ENCODE measurements around the gene PIK3R3. TPM values are rescaled to one million over a fixed set of nuclear protein-coding genes. Genes with fewer than 3 reads are reported as not detected.
A peak's percentile ranks its signal among the peaks of the same experiment; 100 is the strongest.

Gene PIK3R3
- total RNA-seq, 2 donors from 2014 or later, result 6.2 to 12.9 TPM

DNA sequence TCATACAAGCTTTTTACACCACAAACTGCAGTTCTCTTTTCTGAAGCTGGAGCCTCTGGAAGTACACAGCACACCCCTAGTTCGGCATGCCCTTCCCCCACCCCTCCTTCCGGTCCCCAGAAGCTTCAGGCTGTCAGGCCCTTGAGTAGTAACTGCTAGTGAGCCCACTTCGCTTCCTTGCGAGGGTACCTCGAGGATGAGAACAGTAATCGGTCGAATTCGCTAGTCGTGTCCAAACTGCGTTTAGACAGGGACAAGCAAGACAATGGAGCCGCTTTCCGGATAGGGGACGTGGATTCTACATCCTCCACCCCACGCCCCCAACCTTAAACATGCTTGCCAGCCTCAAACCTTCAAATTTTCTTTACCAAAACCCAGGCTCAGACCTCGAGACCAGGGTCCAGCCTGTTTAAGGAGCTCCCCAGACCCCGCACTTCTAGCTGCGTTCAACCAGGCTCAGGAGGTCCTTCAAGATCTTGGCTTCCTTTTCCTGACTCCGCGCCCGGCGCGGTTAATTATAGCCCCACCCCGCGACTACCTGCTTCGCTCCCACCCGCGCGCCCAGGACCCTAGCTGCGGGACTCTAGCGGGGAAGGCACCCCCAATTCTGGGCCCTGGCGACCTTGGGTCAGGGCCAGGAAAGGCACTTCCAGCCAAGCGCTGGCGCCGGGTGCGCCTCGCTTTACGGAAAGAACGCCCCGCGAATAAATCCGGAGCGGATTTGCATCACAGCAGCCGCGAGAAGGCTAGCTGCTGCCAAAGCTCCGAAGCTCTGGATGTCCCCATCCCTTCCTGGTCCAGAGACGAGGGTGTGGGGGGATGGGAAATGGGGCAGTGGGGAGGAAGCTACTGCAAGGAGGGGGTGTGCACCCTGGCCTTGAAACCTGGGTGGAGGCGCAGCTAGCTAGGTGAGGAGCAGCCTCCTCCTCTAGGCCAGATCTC, 34.4 kb upstream of the PIK3R3 start:
- DNase-seq (peak in 2 of 4 donors; percentile 26 to 48), ATAC-seq (peak; percentile 51)
- intact Hi-C loops (cut with DNase I), result no loop called here
- 14 to 23% methylated on average over 17 to 47 of the region's 47 CpGs for WGBS, 2 donors
- TF ChIP-seq, protein P1, sequence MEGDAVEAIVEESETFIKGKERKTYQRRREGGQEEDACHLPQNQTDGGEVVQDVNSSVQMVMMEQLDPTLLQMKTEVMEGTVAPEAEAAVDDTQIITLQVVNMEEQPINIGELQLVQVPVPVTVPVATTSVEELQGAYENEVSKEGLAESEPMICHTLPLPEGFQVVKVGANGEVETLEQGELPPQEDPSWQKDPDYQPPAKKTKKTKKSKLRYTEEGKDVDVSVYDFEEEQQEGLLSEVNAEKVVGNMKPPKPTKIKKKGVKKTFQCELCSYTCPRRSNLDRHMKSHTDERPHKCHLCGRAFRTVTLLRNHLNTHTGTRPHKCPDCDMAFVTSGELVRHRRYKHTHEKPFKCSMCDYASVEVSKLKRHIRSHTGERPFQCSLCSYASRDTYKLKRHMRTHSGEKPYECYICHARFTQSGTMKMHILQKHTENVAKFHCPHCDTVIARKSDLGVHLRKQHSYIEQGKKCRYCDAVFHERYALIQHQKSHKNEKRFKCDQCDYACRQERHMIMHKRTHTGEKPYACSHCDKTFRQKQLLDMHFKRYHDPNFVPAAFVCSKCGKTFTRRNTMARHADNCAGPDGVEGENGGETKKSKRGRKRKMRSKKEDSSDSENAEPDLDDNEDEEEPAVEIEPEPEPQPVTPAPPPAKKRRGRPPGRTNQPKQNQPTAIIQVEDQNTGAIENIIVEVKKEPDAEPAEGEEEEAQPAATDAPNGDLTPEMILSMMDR (IDR thresholded peaks at IDR 0.05), result no peak
- no peak for TF ChIP-seq POLR2A (IDR thresholded peaks at IDR 0.05)
- Histone ChIP-seq H3K9me3 (no peaks in the 10 kb centered on the region), H3K4me3 (no peak overlapping the region), H3K27me3 (peaks cover 0 to 5% of the 10 kb centered on the region in 2 donors), H3K27ac (peak overlapping the region in 3 of 4 donors; percentile 8 to 22 (median 9)), H3K36me3 (replicated peaks in 1 of 2; ENCODE audit: insufficient read depth in 1 of 2, low read depth in 2 of 2) (no peaks in the 10 kb centered on the region), H3K4me1 (peaks cover 16% of the 10 kb centered on the region)

DNA sequence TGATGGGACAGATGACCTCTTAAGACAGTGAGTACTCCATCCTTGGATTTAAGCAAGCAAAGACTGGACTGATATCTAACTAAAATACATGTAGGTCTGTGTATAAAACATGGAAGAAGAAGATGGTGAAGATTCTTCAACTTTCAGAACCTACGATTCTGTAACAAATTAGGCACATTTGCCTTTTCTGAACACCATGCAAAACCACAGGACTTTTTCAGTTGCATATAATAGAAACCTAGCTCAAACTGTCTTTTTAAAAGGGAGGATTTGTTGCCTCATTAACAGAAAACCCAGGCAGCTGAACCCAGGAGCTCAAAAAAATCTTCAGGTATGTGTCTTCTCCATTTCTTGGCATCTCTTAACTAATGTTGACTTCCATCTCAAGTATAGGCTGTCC, 27.8 kb upstream of the PIK3R3 start:
- intact Hi-C loops (cut with DNase I), result no loop called here
- TF ChIP-seq POLR2A (IDR thresholded peaks at IDR 0.05), result no peak
- TF ChIP-seq, protein P1 (IDR thresholded peaks at IDR 0.05), result no peak
- no peak overlapping the region for H3K4me3 ChIP-seq
- no peaks in the 10 kb centered on the region for H3K4me1 ChIP-seq
- WGBS, 2 donors, result 85 to 87% methylated on average over 1 of the region's 1 CpG
- no peak overlapping the region for H3K27ac ChIP-seq
- DNase-seq, result no peak
- no peaks in the 10 kb centered on the region for H3K9me3 ChIP-seq
- no peaks in the 10 kb centered on the region for H3K27me3 ChIP-seq
- ATAC-seq, result no peak
- no peaks in the 10 kb centered on the region for H3K36me3 ChIP-seq (replicated peaks in 1 of 2; ENCODE audit: insufficient read depth in 1 of 2, low read depth in 2 of 2)

GRCh38 chr1:46159516-46159915, 27.1 kb upstream of the PIK3R3 start:
- no peak overlapping the region for H3K27ac ChIP-seq

DNA sequence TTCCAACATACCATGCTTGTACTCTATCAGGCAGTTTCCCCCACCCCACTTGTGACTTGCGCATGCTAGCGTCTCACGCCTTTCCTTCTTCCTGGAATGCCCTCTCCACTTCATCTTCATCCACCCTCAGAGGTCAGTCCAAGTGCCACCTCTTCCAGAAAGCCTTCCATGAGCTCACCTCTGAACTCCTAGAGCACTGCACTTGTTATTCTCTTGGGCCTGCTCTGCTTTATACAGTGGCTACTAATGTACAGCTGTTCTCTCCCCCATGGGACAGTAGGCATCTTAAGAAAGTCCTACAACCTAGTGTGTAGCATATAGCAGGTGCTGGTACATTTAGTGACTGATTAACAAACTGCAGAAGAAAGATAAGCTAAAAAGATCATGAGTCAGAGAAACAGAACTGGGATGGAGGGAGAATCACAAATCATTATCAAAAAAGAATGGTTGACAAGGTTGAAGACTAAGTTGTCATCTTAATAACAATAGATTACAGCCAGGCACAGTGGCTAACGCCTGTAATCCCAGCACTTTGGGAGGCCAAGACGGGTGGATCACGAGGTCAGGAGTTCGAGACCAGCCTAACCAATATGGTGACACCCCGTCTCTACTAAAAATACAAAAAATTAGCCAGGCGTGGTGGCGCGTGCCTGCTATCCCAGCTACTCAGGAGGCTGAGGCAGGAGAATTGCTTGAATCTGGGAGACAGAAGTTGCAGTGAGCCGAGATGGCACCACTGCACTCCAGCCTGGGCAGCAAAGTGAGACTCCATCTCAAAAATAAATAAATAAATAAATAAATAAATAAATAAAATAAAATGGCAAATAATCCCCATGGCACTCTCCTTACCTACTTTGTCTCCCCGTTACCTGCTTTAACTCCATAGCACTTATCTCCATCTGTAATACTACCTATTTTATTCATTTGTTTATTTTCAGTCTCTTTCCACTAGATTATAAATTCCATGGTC, 26.2 kb upstream of the PIK3R3 start:
- TF ChIP-seq, protein P1 (IDR thresholded peaks at IDR 0.05), result no peak
- TF ChIP-seq POLR2A (IDR thresholded peaks at IDR 0.05), result no peak
- intact Hi-C loops (cut with DNase I), result no loop called here
- 81 to 90% methylated on average over 13 of the region's 13 CpGs for WGBS, 2 donors
- no peak overlapping the region for H3K27ac ChIP-seq
- no peak for DNase-seq
- H3K4me3 ChIP-seq, result no peak overlapping the region
- ATAC-seq, result no peak
- no peaks in the 10 kb centered on the region for H3K27me3 ChIP-seq
- H3K4me1 ChIP-seq, result no peaks in the 10 kb centered on the region
- no peaks in the 10 kb centered on the region for H3K9me3 ChIP-seq
- H3K36me3 ChIP-seq (replicated peaks in 1 of 2; ENCODE audit: insufficient read depth in 1 of 2, low read depth in 2 of 2), result no peaks in the 10 kb centered on the region

More at GRCh38 chr1:46159516-46159915, 27.1 kb upstream of the PIK3R3 start:
- 68 to 76% methylated on average over 3 of the region's 3 CpGs for WGBS, 2 donors
- ATAC-seq, result no peak
- no peaks in the 10 kb centered on the region for H3K4me1 ChIP-seq
- intact Hi-C loops (cut with DNase I), result no loop called here
- DNase-seq, result no peak
- TF ChIP-seq POLR2A (IDR thresholded peaks at IDR 0.05), result no peak
- TF ChIP-seq, protein P1 (IDR thresholded peaks at IDR 0.05), result no peak
- H3K4me3 ChIP-seq, result no peak overlapping the region
- no peaks in the 10 kb centered on the region for H3K27me3 ChIP-seq
- no peaks in the 10 kb centered on the region for H3K36me3 ChIP-seq (replicated peaks in 1 of 2; ENCODE audit: insufficient read depth in 1 of 2, low read depth in 2 of 2)
- no peaks in the 10 kb centered on the region for H3K9me3 ChIP-seq
